Myocyte (in vitro differentiated cells): ENCODE measurements around the gene ARHGEF40. TPM values are rescaled to one million over a fixed set of nuclear protein-coding genes. Genes with fewer than 3 reads are reported as not detected.

Experiments
- DNase-seq: peaks from one replicate; pipeline ENCODE4 v3.0.0-alpha.2; 2012; ENCODE audit warnings: low read depth
- total RNA-seq: library from RNA; depleted of rRNA; stranded (reverse); fragments of >200 nt; gene quantifications from 2 replicates; pipeline ENCODE4 v1.2.3, GENCODE V29; 2014

ARHGEF40 gene
- total RNA-seq, 1 donor from 2014 or later = 45.2 TPM

DNA sequence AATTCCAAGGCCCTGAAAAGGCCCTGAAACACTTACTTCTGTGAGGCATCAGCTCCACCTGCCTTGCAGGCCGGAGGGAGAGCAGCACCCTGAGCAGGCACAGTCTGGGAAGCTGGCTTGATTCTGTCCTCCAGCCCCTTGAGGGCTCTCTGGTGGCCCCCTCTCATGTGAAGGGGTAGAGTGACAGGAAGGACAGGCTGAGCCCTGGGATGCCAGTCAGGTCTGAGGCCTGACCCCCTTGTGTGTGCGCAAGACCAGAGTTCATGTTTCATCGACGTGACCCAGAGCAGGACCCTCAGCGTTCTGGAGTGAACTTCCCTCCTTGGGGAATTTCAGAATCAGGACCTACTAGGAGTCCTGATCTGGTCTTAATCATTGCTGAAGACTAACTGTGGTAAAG lies 11.2 kb upstream of the ARHGEF40 start:
- DNase-seq = no peak

DNA sequence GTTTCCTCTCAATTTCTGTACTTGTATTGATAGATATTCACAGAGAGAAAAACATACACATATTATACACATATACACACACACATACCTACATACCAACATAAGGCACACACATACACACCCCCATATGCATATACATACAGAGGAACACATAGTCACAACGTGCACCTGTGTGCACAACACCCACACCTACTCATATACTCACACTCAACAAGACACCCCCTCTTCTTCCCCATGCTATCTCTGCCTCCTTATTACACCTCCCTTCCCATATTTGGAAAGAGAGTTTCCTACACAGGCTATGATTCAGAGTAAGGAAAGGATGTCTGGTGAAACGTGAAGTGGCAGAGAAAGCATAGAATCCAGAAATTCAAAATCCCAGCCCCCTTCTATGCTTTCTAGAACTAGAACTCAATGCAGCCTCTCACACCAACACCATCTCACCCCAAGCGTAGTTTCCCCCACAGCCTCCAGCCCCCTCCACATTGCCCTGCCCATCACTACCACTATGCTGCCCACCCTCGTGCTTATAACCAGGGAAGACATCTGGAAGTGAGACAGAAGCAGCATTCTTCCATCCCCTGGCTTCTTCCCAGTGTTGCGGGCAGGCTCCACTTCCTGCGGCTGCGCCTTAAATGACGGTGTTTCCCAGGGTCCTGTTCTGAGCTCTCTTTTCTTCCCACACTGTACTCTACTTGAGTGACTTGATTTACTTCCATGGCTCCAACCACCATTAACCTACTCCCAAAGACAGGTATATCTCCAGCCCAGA lies 10.1 kb upstream of the ARHGEF40 start:
- no peak for DNase-seq

DNA sequence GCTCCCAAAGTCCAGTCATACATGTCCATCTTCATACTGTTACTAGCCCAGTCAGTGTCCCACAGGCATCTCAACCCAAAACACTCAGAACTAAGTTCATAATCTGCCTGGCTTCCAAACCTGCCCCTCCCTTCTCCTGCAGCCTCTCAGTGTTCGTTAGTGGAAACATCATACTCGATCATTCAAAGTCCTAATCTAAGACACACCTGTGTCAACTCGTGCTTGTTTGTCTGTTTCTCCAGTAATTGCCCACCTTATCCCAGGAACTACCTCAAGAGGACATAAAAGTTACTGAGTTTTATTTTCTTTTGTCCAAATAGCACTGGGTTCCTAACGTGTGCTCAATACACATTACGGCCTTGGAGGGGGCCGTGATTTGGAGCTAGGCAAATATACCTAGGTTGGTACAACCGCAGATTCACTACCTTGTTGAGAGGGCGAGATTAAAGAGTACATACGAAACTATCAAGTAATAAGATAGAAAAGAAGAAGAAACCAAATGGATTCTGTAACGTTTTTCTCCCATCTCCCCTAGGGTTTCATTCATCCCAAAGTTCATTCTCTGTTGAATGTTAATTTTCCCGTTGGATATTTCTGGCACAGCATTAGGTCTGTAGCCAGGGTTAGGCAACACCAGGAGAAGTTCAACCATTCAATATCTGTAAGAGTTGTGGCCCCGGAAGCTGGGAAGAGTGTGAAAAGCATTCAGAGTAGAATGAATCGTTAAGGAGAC lies 9.3 kb upstream of the ARHGEF40 start:
- no peak for DNase-seq

DNA sequence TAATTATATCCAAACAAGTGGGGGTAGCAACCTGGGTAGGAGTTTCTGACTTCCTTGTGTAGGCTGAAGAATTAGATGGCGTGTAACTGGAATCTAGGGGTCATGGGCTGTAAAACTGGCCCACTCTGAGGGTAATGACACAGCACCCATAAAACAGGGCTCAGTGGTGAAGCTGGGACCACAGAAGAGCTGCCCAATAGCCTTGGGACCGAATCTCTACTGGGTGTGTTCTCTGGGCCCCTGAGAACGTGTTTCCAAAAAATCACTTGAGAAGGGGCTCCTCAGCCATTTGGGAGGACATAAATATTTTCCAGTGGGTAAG lies 8.8 kb upstream of the ARHGEF40 start:
- DNase-seq = no peak

DNA sequence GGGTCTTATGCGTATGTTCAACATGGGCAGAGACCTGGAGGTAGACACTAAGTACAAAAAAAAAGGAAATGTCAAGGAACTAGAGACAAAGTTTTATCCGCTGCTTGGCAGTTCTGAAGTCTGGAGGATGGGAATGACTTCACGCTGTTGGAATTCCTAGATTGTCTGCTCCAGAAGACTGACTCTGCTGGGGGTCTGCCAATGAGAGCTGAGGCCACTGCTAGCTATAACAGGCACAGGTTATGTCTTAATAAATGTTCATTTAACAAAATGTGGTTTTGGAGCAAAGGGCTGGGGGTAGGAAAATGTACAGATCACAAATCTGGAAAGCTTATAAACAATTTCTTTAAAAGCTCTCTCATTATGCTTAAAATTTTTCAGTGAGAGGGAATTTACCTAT lies 6.6 kb upstream of the ARHGEF40 start:
- peak; percentile 68 for DNase-seq

DNA sequence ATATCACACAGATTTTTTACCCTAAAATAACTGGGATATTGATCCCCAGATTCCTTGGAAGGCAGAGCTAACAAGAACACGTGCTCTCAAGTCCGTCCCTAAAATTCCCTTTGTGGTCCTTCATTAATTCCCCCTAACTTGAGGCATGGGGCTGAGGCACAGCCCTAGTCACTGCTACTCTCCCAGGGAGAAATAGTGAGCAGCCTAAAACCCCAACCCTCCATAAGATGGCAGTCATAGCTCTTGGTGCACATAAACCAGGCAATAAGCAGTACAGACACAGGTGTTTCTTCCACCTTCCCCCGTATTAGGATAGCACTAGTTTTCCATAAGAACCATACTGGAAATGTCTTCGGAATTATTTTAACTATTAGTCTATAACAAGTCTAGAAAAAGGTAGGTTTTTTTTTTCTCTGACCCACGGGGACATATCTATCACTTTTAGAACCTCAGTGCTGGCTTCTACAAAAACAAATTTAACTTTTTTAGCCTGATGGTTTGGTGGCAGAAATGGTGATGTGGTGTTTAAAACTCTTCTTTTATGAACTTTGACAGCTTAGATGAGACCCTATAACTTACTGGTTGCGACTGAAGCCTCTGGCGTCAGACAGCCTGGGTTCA lies 3.1 kb upstream of the ARHGEF40 start:
- no peak for DNase-seq

DNA sequence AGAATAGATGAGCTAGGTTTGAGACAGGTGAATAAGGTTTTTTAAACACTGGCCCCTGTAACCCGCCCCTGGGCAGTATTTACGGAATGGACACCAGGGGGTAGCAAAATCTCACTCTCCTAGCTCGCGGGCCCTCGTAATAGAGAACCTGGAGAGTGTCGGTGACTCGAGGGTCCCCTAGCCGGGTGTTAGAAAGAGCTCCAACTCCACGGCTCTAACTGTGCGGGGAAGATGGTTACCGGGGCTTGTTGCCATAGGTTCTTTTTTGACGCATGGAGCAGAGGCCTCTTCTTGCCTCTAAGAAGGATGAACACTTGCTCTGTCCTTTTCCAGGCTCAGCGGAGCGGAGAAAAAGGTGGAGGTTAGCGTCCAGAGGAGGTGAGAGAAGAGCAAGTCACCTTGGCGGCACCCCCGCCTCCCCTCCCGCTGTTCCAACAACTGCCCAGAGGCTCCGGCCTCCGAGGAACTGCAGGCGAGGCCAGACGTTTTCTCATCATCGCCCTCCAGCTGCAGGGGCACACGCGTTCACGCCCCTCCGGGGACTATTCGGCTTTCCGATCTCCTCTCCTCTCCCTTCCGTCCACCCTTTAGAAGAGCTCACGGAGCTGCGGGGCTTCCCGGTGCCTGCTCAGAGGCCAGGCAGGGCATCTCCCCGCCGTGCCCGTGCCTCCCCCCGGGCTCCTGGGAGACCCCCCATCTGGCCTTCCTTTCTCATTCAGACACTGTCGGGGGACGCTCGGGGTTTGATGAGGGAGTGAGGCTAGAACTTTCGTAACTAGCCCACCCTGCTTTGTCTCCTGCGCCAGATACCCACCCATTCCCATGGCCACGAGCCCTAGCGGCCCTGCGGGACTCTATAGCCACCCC lies 1.4 kb upstream of the ARHGEF40 start:
- peak; percentile 53 for DNase-seq

DNA sequence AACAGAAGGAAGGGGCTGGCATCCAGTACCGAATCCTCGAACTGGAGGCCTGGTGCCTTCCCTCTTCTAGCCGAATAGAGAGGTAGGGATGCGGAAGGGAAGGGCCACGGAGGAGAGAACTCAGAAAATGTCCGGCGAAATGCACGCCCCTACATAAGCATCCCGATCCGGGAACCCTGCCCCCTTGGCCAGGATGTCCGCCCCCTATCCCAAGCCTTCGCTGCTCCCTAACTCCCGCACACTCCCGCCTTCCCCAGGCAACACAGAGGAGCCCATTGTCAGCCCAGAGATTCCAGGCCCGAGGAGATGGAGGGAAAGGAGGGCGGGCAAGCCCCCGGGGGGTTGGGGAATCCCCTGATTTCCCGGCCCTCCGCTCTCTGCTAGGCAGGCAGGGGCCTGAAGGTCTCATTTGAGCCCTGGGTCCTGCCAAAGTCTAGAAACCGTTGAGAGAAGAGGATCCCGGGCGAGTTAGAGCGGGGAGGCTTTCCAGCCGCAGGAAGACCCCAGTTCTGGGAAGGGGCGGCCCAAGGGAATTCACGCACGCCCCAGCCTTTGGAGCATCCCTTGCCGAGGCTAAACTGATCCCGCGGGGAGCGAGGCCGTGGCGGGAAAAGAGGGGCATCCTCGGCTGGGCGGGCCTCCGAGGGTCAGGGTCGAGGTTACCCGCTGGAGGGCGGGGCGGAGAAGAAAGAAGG lies 569 bp upstream of the ARHGEF40 start:
- peak; percentile 28 for DNase-seq

DNA sequence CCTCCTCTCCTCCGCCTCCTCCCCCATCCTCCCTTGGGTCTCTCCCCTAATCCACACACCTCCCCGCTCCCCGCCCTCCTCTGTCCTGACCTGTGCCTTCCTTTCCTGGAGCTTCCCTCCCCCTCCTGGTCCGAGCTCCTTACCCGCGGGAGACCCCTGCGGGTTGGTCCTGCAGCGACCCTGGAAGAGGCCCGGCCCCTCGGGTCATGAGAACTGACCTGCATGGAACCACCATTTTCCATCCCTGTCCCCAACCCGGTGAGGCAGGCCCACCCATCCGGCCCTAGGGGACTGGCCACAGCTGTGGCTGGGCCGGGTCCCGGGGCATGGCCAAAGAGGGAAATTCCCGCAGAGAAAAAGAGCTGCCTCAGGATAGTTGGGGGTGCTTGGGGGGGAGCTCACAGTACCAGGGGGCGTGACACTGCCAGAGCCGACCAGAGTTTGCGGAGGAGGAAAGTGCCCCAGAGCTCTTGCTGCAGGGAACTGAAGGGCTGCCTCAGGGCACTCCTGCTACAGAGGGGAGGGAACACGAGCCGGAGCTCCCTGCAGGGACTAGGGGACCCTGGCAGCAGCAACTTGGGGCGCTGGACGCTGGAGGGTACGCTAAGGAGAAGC lies 613 bp downstream of the ARHGEF40 start:
- peak; percentile 64 for DNase-seq

DNA sequence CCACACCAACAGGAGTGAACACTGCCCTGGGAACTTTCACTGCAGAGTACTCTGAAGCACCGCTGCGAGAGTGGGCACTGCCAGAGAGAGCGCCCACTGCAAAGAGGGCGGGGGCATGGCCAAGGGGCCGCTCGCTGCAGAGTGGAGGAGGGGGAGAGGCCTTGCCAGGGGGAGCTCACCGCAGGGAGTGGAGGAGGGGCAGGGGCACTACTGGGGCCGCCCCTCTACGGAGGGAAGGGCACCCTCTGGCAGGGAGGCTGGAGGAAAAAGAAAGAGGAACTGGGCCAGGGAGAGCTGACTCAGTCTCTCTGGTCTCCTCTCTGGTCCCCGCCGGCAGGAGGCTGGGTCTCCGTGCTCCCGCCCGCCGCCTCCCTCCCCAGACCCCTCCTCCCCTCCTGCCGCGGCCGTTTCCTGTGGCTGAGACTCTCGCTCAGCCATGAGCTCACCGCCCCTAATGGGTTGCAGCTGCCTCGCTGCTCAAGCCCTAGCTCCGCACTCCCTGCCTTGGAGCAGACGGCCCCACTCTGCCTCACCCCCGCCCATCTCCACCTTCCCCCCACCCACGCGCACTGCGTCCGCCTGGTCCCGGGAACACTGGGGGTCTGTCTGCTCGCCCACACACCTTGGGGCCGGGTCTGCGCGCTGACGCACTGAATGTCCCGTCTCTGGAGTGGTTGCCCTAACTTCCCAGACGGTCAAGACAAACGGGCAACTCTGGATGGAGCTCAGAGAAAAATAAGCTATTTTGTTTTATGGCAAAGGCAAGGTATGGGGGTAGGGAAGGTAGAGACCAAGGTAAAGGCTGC lies 1.3 kb downstream of the ARHGEF40 start:
- peak; percentile 96 for DNase-seq

DNA sequence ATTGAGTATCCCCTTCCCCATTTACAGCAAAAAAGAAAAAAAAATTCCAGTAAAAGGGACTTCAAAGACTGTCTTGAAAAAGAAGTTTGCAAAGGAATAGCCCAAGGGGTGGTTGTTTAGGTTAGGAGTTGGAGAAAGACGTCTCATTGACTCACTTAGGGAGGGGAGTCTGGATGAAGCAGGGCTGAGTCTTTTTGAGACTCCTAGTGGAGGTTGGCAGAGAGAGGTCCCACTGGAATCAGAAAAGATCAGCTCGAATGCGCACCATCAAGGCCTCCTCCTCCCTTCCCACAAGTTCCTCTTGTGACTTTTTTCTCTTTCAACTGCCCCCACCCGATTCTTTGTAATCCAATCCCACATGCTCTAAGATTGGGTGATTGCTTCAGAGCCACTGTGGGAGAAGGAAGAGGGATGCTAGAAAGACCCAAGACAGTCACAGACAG lies 1.9 kb downstream of the ARHGEF40 start:
- DNase-seq = peak; percentile 64

DNA sequence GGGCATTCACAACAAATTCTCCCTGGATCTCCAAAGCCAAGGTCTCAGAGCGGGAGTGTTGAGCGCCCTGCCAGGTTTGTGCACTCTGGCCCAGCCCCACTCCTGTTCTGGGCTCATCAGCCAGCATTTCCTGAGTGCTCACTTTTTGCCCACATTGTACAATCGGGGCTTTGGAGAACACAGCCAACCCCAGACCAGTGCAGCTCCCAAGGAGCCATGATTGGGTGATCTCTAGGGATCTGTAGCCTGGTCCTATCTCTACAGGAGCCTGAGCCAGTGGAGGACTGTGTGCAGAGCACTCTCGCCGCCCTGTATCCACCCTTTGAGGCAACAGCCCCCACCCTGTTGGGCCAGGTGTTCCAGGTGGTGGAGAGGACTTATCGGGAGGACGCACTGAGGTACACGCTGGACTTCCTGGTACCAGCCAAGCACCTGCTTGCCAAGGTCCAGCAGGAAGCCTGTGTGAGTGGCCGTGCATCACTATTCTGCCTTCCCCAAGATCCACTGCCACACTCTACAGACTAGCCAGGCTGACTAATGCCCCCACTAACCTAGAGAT lies 2.8 kb downstream of the ARHGEF40 start:
- DNase-seq = no peak

DNA sequence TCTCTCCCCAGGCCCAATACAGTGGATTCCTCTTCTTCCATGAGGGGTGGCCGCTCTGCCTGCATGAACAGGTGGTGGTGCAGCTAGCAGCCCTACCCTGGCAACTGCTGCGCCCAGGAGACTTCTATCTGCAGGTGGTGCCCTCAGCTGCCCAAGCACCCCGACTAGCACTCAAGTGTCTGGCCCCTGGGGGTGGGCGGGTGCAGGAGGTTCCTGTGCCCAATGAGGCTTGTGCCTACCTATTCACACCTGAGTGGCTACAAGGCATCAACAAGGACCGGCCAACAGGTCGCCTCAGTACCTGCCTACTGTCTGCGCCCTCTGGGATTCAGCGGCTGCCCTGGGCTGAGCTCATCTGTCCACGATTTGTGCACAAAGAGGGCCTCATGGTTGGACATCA lies 3.8 kb downstream of the ARHGEF40 start:
- DNase-seq = no peak

DNA sequence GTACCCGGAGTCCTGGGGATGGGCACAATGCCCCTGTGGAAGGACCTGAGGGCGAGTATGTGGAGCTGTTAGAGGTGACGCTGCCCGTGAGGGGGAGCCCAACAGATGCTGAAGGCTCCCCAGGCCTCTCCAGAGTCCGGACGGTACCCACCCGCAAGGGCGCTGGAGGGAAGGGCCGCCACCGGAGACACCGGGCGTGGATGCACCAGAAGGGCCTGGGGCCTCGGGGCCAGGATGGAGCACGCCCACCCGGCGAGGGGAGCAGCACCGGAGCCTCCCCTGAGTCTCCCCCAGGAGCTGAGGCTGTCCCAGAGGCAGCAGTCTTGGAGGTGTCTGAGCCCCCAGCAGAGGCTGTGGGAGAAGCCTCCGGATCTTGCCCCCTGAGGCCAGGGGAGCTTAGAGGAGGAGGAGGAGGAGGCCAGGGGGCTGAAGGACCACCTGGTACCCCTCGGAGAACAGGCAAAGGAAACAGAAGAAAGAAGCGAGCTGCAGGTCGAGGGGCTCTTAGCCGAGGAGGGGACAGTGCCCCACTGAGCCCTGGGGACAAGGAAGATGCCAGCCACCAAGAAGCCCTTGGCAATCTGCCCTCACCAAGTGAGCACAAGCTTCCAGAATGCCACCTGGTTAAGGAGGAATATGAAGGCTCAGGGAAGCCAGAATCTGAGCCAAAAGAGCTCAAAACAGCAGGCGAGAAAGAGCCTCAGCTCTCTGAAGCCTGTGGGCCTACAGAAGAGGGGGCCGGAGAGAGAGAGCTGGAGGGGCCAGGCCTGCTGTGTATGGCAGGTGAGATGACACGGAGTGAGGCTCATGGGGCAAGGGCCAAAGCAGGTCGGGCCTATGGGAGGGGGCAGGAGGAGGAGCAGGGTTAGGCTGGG lies 4.5 kb downstream of the ARHGEF40 start:
- no peak for DNase-seq

DNA sequence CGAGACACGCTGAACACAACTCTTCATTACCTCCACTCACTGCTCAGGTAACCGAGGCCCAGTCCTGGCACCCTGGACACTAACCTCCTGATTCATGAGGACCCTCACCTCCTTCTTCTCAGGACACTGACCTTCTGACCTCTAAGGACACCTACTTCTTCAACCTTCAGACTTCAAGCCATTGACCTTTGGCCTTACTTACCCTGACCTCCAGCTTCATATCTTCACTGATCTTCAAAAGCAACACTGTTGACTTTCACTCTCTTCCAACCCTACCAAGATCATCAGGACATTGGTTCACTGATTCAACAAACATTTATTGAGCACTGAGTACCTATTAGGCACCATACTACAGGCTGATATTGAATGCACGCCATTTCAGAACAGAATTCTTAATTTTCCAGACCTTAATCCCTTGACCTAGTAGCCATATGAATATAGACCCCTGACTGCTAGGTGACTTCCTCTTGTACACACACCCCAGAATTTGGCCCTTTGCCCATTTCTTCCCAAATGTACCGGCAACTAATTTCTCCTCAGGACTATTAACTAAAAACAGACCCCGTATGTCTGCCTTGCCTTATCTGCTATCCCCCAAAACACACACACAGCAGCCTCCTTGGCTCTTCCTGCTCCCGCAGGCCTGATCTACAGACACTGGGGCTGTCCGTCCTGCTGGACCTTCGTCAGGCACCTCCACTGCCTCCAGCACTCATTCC lies 5.8 kb downstream of the ARHGEF40 start:
- DNase-seq = no peak

DNA sequence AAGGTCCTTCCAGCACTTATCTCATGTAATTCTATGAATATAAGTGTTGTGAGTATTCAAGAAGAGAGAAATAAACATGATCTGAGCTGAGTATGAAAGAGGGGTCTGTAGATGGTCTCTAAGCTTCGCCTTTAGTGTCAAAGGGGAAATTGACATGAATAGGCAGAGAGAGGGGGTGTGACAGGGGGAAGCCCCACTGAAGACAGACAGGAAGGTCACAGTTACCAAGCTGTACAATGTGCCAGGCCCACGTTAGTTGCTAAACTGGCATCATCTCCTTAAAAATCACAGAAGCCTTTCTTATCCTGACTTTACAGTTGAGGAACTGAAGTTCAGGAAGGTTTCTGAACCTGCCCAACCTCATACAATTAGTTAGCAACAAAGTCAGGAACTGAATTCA lies 7.6 kb downstream of the ARHGEF40 start:
- no peak for DNase-seq

DNA sequence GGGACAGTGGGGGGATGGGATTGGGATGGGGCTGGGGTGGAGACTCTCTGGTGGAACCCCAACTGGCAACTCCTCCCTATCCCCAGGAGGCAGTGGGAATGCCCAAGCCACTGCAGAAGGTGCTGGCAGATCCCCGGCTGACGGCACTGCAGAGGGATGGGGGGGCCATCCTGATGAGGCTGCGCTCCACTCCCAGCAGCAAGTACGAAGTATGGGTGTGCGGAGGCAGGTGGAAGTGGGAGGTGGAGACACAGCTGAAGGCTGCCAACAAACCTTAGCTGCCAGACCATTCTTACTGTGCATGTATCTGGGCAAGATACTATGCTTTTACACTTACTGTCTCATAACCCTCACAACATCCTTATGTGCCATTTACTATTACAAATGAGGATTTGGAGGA lies 8.2 kb downstream of the ARHGEF40 start:
- no peak for DNase-seq

DNA sequence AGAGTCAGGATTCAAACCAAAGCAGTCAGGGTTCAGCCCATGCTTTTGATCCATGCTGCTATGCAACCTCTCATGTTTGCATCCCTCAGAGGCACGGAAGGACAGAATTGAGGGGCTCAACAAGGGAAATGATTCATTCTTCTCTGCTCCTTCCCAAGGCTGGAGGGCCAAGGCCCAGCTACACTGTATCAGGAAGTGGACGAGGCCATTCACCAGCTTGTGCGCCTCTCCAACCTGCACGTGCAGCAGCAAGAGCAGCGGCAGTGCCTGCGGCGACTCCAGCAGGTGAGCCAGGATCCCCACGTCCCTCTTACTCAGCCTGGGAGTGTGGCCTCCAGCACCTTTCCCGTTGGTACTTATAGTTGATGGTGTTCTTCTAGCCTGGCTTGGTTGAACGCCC lies 8.6 kb downstream of the ARHGEF40 start:
- DNase-seq = no peak
